ENCODE measurements around the gene CELA3B.
"Not testable (repeated sequence)": the region's sequence is repeated elsewhere in the genome, so short reads cannot be mapped to it uniquely, and the experiment has no call there.

CELA3B gene

GRCh38 chr1:21980515-21981220, 3.8 kb downstream of the CELA3B start:
- not testable (repeated sequence) for DNase-seq

GRCh38 chr1:21981253-21981652, 4.4 kb downstream of the CELA3B start:
- DNase-seq, result not testable (repeated sequence)

GRCh38 chr1:21982122-21982521, 5.3 kb downstream of the CELA3B start:
- DNase-seq, result not testable (repeated sequence)

- DNase-seq, result not testable (repeated sequence)
Measured at GRCh38 chr1:21983539-21983938, 6.7 kb downstream of the CELA3B start.

GRCh38 chr1:21985893-21986292, 9.1 kb downstream of the CELA3B start:
- DNase-seq, result not testable (repeated sequence)

- not testable (repeated sequence) for DNase-seq
Measured at GRCh38 chr1:21986386-21986785, 9.6 kb downstream of the CELA3B start.

GRCh38 chr1:21989672-21990393, 13.0 kb downstream of the CELA3B start:
- not testable (repeated sequence) for DNase-seq

GRCh38 chr1:21992186-21992585, 15.4 kb downstream of the CELA3B start:
- DNase-seq, result not testable (repeated sequence)

- not testable (repeated sequence) for DNase-seq
Measured at GRCh38 chr1:21994716-21995115, 17.9 kb downstream of the CELA3B start.

- DNase-seq, result not testable (repeated sequence)
Measured at GRCh38 chr1:21996663-21996970, 19.8 kb downstream of the CELA3B start.

- not testable (repeated sequence) for DNase-seq
Measured at GRCh38 chr1:21997891-21998623, 21.2 kb downstream of the CELA3B start.

- DNase-seq, result not testable (repeated sequence)
Measured at GRCh38 chr1:21998624-21999294, 21.9 kb downstream of the CELA3B start.

- DNase-seq, result not testable (repeated sequence)
Measured at GRCh38 chr1:21999645-22000044, 22.8 kb downstream of the CELA3B start.

- no peak for DNase-seq
Measured at GRCh38 chr1:22001409-22001808, 24.6 kb downstream of the CELA3B start, which contains the start of gene CELA3A. CELA3A (plus strand) TSS chr1:22001657; CDS start chr1:22001675, 18 bp downstream.

- not testable (repeated sequence) for DNase-seq
Measured at GRCh38 chr1:22002461-22002860, 25.6 kb downstream of the CELA3B start.

- not testable (repeated sequence) for DNase-seq
Measured at GRCh38 chr1:22002875-22003274, 26.1 kb downstream of the CELA3B start.

- not testable (repeated sequence) for DNase-seq
Measured at GRCh38 chr1:22003959-22004358, 27.1 kb downstream of the CELA3B start.

GRCh38 chr1:22005261-22006149, 28.7 kb downstream of the CELA3B start:
- not testable (repeated sequence) for DNase-seq

- not testable (repeated sequence) for DNase-seq
Measured at GRCh38 chr1:22006736-22007135, 29.9 kb downstream of the CELA3B start.

- not testable (repeated sequence) for DNase-seq
Measured at GRCh38 chr1:22007262-22007661, 30.4 kb downstream of the CELA3B start.

- not testable (repeated sequence) for DNase-seq
Measured at GRCh38 chr1:22009566-22009965, 32.7 kb downstream of the CELA3B start.

GRCh38 chr1:22012752-22013151, 35.9 kb downstream of the CELA3B start:
- DNase-seq, result not testable (repeated sequence)

All from NCI-H226 (cell line).